Stimulated activated CD4-positive, alpha-beta T cell treated with anti-CD3 and anti-CD28 coated beads, TNF-alpha, amount 100 ng/mL, for 4 hours (primary cell): ENCODE data around the gene B4GALT5.

Experiments
- DNase-seq, 3 experiments: peaks; one replicate each; pipeline ENCODE4 v3.0.0-alpha.2; 2020; ENCODE audit warnings: low read depth in 3 of 3

The B4GALT5 gene

DNA sequence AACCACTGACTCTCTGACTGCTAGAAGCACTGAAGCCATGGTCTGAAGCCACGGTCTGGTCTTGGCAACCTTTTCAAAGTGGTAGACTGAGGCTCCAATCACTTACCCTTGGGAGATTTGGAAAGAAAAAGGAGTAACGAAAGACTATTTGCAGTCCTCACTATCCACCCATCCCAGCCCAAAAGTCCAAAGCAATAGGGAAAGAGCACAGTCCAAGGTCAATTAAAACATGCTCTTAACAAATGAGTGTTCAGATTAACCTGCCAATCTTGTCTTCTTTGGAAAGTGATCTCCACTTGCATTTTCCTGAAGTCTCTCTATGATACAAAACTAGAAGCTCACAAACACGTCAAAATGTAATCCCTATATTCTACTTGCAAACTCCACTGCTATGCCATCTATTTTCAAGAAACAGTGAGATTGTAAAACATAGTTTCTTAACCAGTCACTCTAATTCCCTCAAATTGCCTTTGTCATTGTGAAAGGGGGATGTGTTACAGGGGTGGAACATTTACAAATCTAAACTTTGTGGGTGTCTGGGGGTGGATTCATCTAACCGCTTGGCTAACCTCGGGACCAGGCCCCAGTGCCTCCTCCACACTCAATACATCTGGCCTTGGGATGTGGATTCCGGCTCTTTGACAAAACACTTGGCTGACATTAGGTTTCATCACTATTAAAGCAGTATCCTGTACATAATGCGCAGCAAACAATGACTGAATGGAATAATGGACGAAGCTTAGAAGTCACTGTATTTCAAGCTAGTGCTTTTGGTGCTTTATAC lies 56.4 kb downstream of the B4GALT5 start:
- no peak for DNase-seq

GRCh38 chr20:49656304-49656703 lies 57.4 kb downstream of the B4GALT5 start:
- no peak for DNase-seq

DNA sequence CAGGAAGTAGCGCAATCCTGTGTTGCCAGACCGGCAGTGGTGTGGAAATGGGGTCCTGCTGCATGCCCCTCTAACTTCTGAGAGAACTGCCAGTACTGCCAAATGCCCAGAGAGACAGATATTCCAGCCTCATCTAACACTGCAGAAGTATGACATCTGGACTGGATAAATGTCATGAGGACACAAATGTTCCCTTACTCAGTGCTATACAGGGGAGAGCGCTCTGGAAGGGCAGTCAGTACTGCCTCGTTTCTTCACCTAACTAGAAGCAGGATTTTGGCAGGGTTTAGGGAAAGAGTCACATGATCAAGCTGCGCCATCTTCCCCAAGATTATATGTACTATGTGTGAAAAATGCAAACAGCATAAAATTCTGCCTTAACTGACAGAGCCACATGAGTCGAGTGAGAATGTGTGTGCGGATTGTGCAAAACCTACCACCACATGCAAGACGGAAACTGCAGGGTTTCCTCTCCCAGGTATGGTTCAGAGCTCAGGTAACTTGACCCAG lies 59.7 kb downstream of the B4GALT5 start:
- DNase-seq, result no peak

DNA sequence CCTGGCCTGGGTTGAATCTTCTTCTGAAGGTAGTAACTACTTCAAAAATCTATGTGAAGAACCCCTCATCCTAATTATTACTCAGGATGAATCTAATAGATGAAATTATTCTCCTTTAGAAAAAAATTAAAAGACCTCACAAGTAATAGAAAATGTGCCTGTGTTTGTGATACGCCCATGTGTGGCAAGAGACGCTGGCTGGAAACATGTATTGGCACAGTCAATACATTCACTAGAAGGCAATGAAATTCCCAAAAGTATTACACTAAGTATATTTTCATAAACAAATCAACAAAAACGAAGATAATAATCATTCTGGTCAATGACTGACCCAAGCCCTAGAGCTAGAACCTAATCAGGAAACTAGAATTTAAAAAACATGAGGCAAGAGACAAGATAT lies 64.0 kb downstream of the B4GALT5 start:
- DNase-seq, result no peak

DNA sequence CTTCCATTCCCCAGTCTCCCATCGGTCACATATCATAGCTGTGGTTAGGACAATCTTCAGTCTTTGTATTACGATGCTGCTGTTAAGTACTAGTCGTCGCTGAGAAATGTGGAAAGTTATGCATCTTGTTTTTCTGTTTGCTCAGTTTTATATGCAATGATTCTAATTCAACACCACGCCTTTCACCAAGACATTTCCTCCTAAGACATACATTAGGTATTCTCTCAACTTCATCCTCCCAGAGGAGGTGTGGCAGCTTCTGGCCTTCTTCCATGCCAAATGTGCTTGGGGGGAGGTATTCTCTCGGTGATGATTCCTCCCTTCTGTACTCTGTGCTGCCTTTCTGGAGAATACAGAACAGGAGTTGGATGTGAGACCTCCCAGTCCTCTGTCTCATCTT lies 66.1 kb downstream of the B4GALT5 start:
- no peak for DNase-seq

DNA sequence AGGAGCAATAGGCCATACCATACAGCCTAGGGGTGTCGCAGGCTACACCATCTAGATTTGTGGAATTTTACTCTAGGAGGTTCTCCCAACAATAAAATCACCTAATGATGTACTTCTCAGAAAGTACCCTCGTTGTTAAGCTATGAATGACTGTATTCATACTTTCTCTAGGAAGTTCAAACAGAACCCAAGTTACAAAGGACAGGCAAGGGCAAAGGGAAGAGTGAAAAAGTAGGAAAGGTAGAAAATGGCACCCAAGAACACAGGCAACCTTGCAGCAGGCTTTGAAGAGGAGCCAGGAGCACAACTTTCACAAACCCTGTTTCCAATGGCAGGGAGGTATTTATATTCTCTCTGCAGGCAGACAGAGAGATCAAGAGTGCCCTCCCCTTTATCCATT lies 67.2 kb downstream of the B4GALT5 start:
- DNase-seq, result no peak

GRCh38 chr20:49646126-49646525 lies 67.6 kb downstream of the B4GALT5 start:
- DNase-seq, result no peak

DNA sequence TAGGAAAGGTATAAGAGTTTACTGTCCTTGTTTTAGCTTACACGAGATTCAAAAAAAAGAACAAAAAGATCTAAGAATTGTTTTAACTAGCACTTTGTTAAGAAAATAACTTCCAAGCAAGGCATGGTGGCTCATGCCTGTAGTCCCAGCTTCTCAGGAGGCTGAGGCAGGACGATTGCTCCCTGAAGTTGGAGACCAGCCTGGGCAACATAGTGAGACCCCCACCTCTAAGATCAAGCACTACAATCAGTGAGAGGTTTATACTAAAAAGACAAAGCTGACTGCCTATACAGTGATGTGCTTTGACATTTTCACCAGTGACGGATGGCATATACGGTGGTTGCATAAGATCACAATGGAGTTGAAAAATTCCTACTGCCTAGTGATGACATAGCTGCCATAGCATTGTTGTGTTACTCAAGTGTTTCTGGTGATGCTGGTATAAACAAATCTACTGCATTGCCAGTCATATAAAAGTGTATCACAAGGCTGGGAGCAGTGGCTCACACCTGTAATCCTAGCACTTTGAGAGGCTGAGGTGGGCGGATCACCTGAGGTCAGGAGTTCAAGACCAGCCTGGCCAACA lies 68.6 kb downstream of the B4GALT5 start:
- DNase-seq, result no peak

GRCh38 chr20:49642816-49643215 lies 70.9 kb downstream of the B4GALT5 start:
- DNase-seq, result no peak

DNA sequence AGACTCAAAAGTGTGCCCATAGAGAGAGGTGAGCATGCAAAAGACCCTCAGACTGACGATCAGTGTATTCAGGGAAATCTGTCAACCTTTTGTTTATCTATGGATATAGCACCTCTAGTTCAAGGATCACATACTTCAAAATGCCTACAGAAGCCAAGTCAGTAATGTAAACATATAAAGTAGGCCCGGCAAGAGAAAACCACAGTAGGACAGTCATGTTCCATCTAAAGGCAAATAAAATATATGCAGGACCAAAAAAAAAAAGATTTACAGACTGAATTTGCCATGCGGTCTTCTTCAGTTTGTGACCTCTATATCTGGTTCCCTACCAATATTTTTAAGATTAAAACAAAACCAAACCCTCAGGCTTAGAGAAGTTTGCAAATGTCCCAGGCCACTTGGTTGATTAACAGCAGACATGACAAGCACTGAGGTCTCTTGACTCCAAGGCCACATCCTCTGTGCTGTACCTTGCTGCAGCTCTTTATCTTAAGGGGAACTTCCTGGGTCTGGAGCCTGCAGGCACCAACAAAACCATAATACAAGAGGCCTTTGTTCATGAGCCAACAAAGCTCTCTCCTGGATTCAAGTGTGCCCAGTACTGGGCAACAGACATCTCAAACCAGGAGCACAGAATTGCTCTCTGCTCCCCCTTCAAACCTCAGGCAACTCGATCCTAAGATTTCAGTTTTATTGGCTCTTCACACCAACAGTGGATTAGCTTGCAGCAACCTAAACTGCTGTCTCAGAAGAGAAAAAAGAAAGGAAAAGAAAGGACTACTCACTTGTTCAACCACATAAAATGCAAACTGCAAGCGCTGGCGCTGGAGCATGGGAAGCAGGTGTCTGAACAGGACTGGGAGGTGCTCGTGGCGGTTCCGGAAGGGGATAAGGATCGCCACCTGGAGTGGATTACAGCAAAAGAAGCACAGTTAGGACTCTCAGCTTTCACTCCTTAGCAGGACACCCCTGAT lies 71.7 kb downstream of the B4GALT5 start:
- DNase-seq, result no peak

DNA sequence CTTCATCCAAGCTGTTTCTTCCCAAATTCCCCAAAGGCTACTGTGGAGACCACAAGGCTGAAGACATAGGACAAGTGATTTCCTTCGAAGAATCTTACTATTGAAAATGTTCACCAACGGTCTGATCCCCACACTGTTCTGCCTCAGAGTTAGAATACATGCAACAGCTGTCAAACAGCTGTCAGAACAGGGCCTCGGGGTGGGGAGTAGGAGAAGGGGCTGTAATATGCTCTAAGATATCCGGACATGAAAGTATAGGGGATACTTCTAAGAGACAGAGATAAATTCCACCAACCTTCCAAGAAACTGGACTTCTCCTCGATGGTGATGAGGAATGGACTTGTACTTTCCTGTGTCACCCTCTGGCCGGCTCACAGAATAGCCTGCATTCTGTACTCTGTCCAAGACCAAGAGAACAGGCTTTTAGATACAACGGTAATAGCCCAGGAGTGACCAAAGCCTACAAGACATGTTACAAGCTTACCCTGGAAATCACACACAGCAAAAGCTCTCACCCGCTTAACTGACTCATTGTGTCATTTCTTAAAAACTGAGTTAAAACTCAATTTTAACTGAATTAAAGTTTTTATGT lies 76.5 kb downstream of the B4GALT5 start:
- no peak for DNase-seq

DNA sequence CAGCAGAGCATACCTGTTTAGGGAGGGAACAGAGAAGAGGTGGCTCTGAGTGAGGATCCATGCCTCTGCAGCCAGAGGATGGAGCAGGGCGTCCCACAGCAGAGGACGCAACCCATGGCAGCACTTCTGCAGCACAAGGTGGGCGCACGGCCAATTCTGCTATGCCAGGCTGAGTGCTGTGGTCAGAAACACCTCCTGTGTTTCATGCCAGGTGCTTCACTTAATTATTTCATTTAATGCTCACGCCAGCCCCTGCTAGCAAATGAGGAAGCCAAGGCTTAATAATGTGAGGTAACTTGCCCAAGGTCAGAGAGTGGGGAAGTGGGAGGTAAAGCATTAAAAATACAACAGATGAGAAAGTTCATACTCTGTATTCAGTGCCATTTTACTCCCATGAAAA lies 77.2 kb downstream of the B4GALT5 start:
- no peak for DNase-seq

- no peak for DNase-seq
These were observed 77.8 kb downstream of the B4GALT5 start for GRCh38 chr20:49635866-49636265.

DNA sequence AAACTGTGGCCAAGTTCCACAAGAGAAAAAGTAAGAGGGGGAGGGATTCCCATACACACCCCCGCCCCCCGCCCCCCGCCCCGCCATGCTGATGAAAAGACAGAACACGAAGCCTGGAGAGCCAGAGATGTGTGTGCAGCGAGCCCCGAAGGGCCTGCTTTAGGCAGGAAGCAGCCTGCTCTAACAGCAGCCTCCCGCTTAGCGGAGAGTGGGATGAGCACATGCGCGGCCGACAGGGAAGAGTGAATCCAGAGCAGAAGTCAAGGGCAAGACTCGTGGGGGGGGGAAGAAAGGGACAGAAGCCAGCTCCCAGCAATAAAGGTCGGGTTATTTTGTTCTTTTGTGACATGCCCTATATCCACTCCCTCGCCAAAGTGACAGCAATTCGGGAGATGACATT lies 78.5 kb downstream of the B4GALT5 start:
- no peak for DNase-seq

- no peak for DNase-seq
These were observed 79.6 kb downstream of the B4GALT5 start for GRCh38 chr20:49634116-49634515.

- DNase-seq, result no peak
These were observed 80.0 kb downstream of the B4GALT5 start for GRCh38 chr20:49633643-49634042.

DNA sequence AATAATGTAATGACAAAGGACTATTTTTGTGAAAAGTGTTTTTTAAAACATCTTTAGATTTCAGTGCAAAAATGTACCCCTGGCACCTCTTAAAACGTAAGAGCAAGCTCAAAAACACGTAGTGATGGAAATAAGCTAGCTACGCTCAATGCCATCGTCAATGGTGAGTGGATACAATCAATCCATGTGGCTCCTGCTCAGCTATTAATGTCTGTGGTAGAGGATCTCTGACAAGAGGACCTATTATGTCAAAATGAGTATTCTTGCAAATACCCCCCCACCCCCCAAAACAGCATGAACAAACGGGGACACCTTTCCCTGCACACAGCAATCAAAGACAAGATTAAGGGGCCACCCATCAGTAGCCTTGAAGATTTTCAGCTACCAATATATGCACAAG lies 80.7 kb downstream of the B4GALT5 start:
- no peak for DNase-seq

DNA sequence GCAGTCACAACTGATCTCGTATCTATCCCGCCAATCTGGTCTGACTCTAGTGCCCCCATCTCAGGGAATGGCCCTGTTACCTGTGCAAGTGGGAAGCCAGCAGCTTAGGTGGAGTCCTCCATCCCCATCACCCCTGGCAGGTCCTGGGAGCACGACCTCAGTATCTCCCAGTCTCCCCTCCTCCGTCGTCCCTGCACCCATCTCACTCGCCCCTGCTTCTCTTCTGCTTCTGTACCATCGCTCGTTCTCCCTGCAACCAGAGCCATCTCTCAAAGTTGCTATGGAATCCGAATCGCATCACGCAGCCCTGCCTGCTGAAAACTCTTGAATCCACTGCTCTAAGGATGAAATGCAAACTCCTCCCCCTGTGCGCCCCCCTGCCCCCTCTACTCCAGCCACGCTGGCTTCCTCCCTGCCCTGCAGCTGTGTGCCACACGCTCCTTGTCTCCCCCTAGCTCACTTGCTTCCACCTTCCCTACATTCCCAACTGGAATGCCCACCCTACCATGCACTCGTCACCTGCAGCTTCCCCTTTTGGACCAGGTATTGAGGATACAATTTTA lies 81.7 kb downstream of the B4GALT5 start:
- DNase-seq, result no peak

DNA sequence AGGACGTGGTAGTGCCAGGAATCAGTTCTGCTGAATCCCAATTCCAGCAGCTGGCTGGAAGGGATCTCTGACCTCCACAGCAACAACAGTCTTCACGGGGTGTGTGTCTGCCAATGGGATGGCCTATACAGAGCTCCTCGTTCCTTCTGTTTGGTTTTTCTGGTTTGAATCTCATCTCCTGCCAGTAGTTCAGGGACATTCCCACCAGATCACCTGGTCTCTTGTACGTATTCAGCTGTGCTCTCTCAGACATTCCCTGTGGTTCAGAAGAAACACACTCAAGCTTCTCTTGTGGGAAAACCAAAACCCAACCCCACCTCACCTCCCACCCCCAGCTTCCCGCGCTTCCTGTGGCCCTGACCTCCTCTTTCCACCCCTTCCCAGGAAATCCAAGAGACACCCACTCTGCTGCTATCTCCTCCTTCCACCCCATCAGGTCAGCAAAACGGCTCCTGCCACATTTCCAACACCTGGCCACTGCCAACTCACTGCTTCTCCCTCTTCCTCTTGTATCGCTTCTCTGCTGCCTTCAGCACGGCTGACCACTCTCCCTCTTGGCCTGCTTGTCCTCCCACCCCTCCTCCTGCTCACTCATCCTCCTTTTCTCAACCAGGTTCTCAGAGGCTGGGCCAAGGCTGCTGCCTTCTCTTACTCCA lies 82.5 kb downstream of the B4GALT5 start:
- DNase-seq, result no peak

DNA sequence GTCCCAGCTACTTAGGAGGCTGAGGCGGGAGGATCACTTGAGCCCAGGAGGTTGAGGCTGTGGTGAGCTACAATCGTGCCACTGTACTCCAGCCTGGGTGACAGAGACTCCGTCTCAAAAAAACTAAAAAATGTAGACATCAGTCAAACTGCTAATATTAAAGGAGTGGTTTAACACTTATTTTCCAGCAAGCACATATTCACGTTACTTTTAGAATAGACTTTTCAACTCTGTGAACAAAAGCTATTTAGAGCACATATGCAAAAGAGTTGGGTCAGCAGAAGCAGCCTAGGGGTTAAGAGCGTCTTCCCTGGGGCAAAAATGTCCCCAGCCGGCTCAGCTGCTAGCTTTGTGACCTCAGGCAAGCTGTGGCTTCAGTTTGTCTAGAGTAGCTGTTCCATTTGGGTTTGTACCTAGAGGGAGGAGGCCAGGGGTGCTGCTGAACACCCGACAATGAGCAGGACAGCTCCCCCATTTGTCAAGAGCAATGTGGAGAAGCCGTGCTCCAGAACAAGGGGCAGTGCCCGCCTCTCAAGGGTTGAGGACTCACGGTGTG lies 83.2 kb downstream of the B4GALT5 start:
- DNase-seq, result no peak

DNA sequence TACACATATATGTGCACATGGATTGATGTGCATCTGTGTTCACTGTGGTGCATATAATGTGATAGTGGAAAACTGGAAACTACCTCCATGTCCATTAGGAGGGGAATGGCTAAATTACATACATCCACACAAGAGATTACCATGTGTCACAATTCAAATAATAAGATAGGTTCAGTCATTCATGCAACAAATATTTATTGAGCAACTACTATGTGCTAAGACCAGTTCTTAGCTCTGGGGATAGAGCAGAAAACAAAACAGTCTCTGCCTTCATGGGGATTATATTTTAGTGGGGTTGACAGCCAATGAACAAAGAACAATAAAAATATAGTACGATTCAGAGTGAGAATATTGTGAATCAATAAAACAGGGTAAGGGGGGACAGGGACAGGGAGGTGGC lies 84.1 kb downstream of the B4GALT5 start:
- DNase-seq, result no peak
